SK-N-MC (cell line): ENCODE measurements around the gene PLEKHM2.

Experiments
- EZH2 ChIP-seq: fragments of 200-600 bp; sonication (generic); IDR thresholded peaks from one replicate; pipeline ENCODE4 v1.6.1; 2017; ENCODE audit warnings: antibody characterized with exemption
- POLR2AphosphoS5 ChIP-seq: IDR thresholded peaks from 2 replicates; pipeline ENCODE4 v1.6.1; 2012; ENCODE audit warnings: mild to moderate bottlenecking, low read depth, low read length, borderline replicate concordance

DNA sequence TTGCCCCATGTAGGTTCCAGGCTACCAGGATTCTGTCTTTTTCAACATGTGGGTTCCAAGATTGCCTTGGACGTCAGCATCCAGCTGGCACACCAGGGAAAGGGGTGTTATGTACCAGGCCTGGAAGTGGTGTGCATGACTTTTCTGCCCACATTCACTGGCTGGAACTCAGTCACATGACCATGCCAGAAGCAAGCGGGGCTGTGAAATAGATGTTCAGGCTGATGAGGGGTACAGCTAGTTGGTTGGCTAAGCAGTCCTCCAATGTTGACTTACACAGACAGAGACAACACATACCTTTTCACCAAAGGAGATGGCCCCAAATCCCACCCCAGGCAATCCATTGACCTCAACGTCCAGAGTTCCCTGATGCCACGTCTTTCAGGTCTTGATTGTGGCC, 14.3 kb upstream of the PLEKHM2 start:
- TF ChIP-seq POLR2AphosphoS5 = no peak; the same call in 1 of the 2 replicates
- TF ChIP-seq EZH2 = no peak
